Inflammatory macrophage treated with lipopolysaccharide for 1 hour (primary cell): ENCODE results near the gene NSDHL.

Experiments used
- DNase-seq, 2 donors: peaks; one replicate each; pipeline ENCODE4 v3.0.0-alpha.2; 2020 to 2022

The NSDHL gene

DNA sequence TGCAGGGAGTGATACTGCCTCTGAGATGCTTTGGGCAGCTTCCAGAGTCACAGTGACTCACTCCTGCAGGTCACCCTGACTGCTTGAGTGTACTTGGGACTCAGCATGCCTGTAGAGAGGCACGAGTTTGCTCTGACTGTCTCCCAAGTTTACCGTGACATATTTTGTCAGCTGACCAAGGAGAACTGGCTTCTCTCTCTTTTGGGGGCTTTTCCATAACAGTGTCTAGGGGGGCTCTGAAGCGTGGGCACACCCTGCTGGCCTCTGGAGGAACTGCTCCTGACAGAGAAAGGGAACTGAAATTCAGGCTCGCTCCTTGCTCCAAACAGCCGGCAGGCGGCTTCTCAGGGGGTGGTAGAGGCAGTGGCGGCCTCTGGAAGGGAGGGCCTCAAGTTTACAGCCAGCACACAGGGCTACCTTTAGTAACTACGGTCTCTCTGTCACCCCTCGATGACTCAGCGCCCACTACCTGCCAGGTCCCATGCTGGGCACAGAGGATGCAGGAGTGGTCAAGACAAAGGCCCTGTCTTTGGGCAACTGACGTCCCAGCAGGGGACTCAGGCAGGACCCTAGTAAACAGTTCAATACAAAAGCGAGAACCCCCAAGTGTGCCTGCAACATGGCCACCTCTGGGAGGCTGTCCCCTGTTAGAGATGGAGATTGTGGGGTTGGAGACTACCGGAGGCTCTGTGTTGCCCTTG, 84.8 kb downstream of the NSDHL start:
- DNase-seq: peak; percentile 33 to 51

DNA sequence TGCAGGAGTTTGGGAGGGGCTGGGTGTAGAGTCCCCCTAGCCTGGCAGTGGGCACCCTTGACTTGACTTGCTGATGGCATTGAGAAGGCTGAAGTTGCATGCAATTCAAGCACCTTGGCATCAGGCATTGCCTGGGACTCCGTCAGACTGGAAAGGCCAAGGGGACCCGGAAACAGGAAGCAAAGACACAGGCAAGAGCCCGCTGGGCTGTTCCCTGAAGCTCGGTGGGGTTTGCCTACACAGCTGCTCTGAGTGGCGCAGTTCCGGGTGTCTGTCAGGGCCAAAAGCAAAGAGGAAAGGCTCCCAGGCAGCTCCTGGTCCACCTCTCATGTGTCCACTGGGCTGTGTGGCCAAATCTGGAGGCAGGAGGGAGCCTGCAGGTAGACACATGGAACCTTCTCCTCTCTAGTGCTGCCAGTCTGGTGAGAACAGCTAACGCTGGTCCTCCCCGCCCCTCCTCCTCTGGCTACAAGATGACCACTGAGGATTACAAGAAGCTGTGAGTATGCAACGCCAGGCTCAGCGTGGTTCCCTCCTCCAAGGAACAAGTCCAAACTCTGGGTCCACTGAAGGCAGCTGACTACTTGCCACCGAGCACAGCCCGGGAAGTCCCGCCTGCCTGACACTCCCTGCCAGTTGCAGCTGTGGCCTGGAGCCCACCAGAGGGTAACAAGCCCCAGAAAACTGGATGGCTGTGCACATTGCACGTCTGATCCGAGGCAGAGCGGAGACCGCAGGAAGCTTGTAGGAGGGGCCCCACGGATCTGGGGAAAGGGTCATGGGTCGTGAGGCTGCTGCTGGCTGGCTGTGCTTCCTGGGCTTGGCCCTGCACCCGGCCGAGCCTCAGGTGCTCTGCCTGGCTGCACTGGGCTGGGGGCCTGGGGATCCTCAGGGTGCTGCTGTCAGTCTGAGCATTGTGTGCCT, 87.1 kb downstream of the NSDHL start:
- peak; percentile 22 to 28 for DNase-seq

DNA sequence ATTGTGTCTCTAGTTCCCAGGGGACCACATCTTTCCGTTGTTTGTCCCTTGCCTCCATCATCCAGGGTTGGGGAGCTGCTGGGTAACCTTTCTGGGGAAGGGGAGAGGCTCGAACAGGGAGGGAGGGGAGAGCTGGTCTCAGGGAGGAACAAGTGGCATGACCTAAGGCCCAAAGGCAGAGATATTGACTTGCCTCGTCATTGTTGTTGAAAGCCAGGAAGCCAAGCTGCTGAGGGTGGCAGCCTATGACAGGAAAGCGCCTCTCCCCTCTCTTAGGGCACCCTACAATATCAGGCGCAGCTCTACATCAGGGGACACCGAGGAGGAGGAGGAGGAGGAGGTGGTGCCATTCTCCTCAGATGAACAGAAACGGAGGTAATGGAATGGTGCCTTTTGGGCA, 87.8 kb downstream of the NSDHL start:
- DNase-seq: no peak
